MM.1S (cell line): ENCODE data around the gene ATP13A3.

ENCODE experiments used
- EZH2 ChIP-seq: fragments of 300-600 bp; sonication (generic); optimal IDR thresholded peaks from 2 replicates; pipeline ENCODE3; 2017; ENCODE audit warnings: low read depth, mild to moderate bottlenecking, antibody characterized with exemption, low read length, mixed read lengths
- EZH2phosphoT487 ChIP-seq: fragments of 300-600 bp; sonication (generic); IDR thresholded peaks from 2 replicates; pipeline ENCODE4 v1.6.1; 2018; ENCODE audit warnings: antibody characterized with exemption, low read length
- TF ChIP-seq, protein P1 (sequence below): fragments of 300-600 bp; sonication (generic); IDR thresholded peaks from 2 replicates; pipeline ENCODE4 v1.5.1; 2016; ENCODE audit warnings: antibody characterized with exemption, low read length, mixed read lengths

DNA sequence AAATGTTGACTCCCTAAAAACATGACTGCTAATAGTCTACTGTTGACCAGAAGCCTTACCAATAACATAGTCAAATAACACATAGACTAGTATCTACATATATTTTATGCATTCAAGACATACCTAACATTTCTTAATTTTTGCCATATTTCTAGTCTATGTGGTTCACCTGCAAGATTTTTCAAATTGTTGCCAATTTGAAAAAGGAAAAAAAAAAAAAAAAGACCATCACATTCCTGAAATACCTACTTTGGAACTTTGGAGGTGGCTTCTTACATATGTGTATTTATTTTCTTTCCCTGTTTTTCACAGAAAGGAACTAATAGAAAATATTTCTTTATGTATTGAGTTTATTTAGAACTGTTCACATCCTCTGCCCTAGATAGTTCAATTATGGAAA, 13.4 kb upstream of the ATP13A3 start:
- TF ChIP-seq, protein P1, sequence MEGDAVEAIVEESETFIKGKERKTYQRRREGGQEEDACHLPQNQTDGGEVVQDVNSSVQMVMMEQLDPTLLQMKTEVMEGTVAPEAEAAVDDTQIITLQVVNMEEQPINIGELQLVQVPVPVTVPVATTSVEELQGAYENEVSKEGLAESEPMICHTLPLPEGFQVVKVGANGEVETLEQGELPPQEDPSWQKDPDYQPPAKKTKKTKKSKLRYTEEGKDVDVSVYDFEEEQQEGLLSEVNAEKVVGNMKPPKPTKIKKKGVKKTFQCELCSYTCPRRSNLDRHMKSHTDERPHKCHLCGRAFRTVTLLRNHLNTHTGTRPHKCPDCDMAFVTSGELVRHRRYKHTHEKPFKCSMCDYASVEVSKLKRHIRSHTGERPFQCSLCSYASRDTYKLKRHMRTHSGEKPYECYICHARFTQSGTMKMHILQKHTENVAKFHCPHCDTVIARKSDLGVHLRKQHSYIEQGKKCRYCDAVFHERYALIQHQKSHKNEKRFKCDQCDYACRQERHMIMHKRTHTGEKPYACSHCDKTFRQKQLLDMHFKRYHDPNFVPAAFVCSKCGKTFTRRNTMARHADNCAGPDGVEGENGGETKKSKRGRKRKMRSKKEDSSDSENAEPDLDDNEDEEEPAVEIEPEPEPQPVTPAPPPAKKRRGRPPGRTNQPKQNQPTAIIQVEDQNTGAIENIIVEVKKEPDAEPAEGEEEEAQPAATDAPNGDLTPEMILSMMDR, result no peak
- no peak for TF ChIP-seq EZH2phosphoT487
- TF ChIP-seq EZH2, result no peak
